Right cardiac atrium (tissue), 5 donors: Measurements from ENCODE around the gene DBP. TPM values are rescaled to one million over a fixed set of nuclear protein-coding genes. Genes with fewer than 3 reads are reported as not detected.
A peak's percentile ranks its signal among the peaks of the same experiment; 100 is the strongest.

ENCODE experiments used
- ATAC-seq, 2 donors: fragments of 200-7000 bp; cut with Tn5 transposase; one replicate each; pipeline versions ENCODE4 v1.8.0 to v1.9.1; 2020; ENCODE audit warnings: moderate library complexity in 2 of 2, mild to moderate bottlenecking in 1 of 2
- DNase-seq, 3 donors: peaks; one replicate each; pipeline ENCODE4 v3.0.0-alpha.2; 2020
- H3K27ac ChIP-seq: one replicate; pipeline ENCODE4 v1.5.1; 2013; ENCODE audit warnings: mild to moderate bottlenecking, low read length, control low read depth, moderate library complexity
- H3K27me3 ChIP-seq: one replicate; pipeline ENCODE4 v1.6.1; 2013; ENCODE audit not compliant: control insufficient read depth, insufficient read depth
- H3K4me1 ChIP-seq: one replicate; pipeline ENCODE4 v1.6.1; 2013; ENCODE audit warnings: low read length; ENCODE audit not compliant: control insufficient read depth, insufficient read depth
- H3K4me3 ChIP-seq: one replicate; pipeline ENCODE4 v1.5.1; 2013; ENCODE audit warnings: low read length, control low read depth
- H3K9me3 ChIP-seq: one replicate; pipeline ENCODE4 v1.6.1; 2013; ENCODE audit warnings: low read length; ENCODE audit not compliant: control insufficient read depth
- WGBS: extraction: QIAGEN DNeasy Blood & Tissue Kit; methylation state at CpG from one replicate; pipeline ENCODE4 v1.1.7; 2013; 5-methylcytosine and 5-hydroxymethylcytosine counted together
- intact Hi-C, 4 donors: fragments of 100-400 bp; cut with DNase I; formaldehyde crosslinking; loops; one replicate each; pipeline versions ENCODE4 v1.11.0 to v1.14.0; 2022 to 2023
- polyA plus RNA-seq: library from polyadenylated mRNA; stranded (reverse); fragments of 200-250 nt; gene quantifications from one replicate; pipeline ENCODE4 v1.2.3, GENCODE V29; 2013
- total RNA-seq, 4 donors: library from RNA; stranded (reverse); fragmentation: NEBNext Ultra II Directional; extraction: Animal tissue kit (Norgen Biotek cat#: 25700); gene quantifications; one replicate each; pipeline ENCODE4 v1.2.1, GENCODE V29; 2021
- donor health status: healthy with polysubstance abuse.
- donor health status: DM: no; HTN: yes; CAD: no.
- donor health status: DM: no; HTN: no; CAD: no.
- donor health status: DM: no; HTN: yes; CAD: no; lungs with severe emphysema.
- donor health status: DM: yes; HTN: yes; CAD: no.

Gene DBP
- total and polyA plus RNA-seq, 5 donors, result 2.8 to 16.9 (median 13.0) TPM

GRCh38 chr19:48625891-48626327 lies 11.3 kb downstream of the DBP start:
- ATAC-seq (no peak), DNase-seq (peak; percentile 34 to 73 (median 66))
- WGBS, result 94% methylated on average over 30 of the region's 30 CpGs
- Histone ChIP-seq H3K9me3 (no peaks in the 10 kb centered on the region), H3K27me3 (no peaks in the 10 kb centered on the region), H3K27ac (no peak overlapping the region), H3K4me3 (no peak overlapping the region), H3K4me1 (no peaks in the 10 kb centered on the region)
- intact Hi-C loops, result no loop called here

DNA sequence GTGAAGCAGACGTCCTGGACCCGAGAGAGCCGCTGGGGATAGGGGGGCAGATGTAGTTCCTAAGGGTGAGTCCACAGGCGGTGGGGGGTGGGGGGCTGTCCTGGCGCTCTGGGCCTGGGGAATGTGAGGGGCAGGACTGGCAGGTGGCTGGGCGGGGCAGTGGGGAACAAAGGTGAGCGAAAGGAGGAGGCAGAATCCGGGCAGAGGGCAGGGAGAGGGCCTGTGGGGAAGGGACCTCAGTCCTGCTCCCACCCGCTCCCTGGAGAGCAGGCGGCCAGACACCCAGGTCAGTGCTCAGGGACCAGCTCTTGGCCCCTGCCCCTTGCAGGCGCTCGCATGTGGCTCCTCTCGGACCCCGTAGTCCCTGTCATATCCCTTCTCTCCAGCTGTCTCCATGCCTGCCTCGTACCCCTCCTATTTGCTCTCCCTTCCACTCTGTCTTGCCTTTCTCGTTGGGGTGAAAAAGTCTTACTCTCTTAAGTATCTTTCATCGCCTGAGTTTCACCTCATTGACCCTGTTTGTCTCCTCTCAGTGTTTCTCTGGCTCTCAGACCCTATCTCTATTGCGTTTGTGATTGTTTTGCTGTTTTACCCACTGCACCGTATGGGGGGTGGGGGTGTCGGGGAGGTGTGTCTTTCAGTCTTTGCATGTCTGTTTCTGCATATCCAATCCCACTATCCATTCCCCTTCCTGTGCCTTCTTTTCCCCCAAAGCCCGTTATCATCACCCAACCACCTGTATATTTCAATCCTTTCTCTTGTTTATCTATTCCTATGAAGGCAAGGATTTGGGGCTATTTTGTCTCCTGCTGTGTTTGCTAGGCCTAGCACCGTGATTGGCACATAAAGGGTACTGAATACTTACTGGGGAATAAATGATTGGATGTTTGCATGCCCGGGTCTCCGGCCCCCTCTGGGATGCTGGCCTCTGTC lies 12.1 kb downstream of the DBP start:
- WGBS, result 55% methylated on average over 24 of the region's 24 CpGs
- Histone ChIP-seq H3K4me1 (no peaks in the 10 kb centered on the region), H3K9me3 (no peaks in the 10 kb centered on the region), H3K4me3 (peak overlapping the region; percentile 43), H3K27ac (no peak overlapping the region), H3K27me3 (no peaks in the 10 kb centered on the region)
- ATAC-seq (no peak), DNase-seq (peak; percentile 31 to 74 (median 66))
- intact Hi-C loops, result no loop called here

DNA sequence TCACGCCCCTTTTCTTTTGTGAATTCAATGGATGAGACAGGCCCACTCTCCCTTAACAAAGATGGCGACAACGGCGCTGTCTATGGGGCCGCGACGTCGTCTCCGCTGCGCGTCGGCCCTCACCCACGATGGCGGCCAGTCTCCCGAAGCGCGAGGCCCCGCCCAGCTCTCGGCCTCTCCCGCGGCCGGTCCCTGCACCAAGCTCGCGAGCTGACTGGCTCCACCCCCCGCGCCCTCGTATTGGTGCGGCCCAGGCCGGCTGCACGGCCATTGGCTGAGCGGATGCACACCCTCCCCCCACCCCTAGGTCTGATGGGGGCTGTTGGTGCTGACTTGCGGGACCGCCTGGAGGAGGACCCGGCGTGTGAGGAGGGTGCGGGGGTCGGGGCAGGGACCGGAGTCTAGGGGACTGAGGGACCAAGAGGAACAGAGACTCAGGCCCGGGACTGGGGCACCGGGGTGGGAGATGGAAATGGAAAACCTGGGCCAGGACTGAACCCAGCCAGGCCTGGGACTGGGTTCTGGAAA lies 13.0 kb downstream of the DBP start:
- WGBS, result 1% methylated on average over 40 of the region's 40 CpGs
- ATAC-seq (peak; percentile 88 to 89), DNase-seq (peak; percentile 99 to 100 (median 100))
- no peaks in the 10 kb centered on the region for H3K9me3 ChIP-seq
- no peaks in the 10 kb centered on the region for H3K4me1 ChIP-seq
- no peaks in the 10 kb centered on the region for H3K27me3 ChIP-seq
- peak overlapping the region; percentile 43 for H3K4me3 ChIP-seq
- intact Hi-C loops, result no loop called here
- peak overlapping the region; percentile 69 for H3K27ac ChIP-seq

DNA sequence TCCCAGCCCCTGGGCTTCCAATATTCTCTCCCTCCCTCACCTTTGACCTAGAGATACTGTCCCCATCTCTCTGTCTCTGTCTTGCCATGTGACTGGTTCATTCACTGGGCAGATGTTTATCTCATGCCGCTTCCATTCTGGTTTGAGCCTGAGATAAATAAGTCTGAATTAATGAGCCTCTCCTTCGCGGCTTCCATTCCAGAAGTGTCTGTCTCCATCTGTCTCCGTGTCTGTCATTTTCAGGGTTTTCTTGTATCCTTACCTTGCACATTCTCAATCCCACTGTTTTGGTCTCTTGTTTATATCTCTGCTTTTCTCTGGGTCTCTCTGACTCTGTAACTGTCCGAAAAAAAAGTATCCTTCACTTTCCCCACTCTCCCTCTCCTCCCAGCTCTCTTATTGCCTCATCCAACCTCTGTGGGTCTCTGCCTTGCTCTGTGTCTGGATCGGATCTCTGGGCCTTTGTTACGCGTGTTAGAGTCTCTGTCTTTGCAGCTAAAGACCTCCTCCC lies 13.6 kb downstream of the DBP start:
- DNase-seq, result no peak
- H3K27me3 ChIP-seq, result no peaks in the 10 kb centered on the region
- H3K27ac ChIP-seq, result peak overlapping the region; percentile 69
- no peaks in the 10 kb centered on the region for H3K9me3 ChIP-seq
- H3K4me3 ChIP-seq, result no peak overlapping the region
- no peak for ATAC-seq
- WGBS, result 18% methylated on average over 8 of the region's 8 CpGs
- intact Hi-C loops, result no loop called here
- no peaks in the 10 kb centered on the region for H3K4me1 ChIP-seq

- peaks cover 5% of the 10 kb centered on the region for H3K4me1 ChIP-seq
- 30% methylated on average over 6 of the region's 6 CpGs for WGBS
- DNase-seq (no peak), ATAC-seq (no peak)
- H3K4me3 ChIP-seq, result peak overlapping the region; percentile 57
- no peaks in the 10 kb centered on the region for H3K27me3 ChIP-seq
- no peaks in the 10 kb centered on the region for H3K9me3 ChIP-seq
- intact Hi-C loops, result no loop called here
- H3K27ac ChIP-seq, result peak overlapping the region; percentile 97
Observed at GRCh38 chr19:48619692-48620585, 17.2 kb downstream of the DBP start.

- WGBS, result under 1% methylated on average over 69 of the region's 69 CpGs
- intact Hi-C loops, result no loop called here
- H3K4me1 ChIP-seq, result peaks cover 5% of the 10 kb centered on the region
- peak within 1 kb of the TSS; percentile 69 for H3K4me3 ChIP-seq
- H3K9me3 ChIP-seq, result no peaks in the 10 kb centered on the region
- ATAC-seq, result peak; percentile 92 to 93
- no peaks in the 10 kb centered on the region for H3K27me3 ChIP-seq
- H3K27ac ChIP-seq, result peak within 1 kb of the TSS; percentile 97
- peak; percentile 99 for DNase-seq
Observed at GRCh38 chr19:48618916-48619691, 18.1 kb downstream of the DBP start, which contains the start of the genes RPL18 and SPHK2. TSS of gene RPL18 (minus strand) at chr19:48619178. CDS start at chr19:48619143, 35 bp downstream. TSS of gene SPHK2 (plus strand) at chr19:48619506. CDS start at chr19:48620515, 1,009 bp downstream.

DNA sequence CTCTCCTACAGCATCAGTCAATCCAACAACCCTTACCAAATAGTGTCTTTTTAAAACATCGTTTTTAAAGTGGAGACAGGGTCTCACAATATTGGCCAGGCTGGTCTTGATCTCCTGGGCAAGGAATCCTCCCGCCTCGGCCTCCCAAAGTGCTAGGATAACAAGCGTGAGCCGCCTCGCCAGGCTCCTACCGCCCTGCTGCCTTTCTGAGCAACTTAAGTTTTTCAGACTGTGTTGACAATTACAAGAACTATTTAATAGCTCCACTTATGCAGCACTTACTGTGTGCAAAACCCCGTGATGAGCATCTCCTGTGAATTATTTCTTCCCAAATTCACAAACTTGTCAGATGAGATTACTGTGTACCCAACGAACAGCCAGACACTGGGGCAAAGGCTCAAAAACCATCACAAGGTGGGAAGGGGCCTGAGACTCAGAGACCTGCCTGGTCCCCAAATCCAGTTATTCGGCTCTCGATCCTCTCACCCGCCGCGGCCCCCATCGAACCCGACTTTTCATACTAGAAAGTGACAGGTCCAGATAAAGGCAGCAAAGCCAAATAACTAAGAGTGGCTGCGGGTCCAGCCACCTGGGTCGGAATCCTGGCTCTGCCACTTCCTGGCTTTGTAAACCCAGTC lies 18.8 kb downstream of the DBP start:
- no peaks in the 10 kb centered on the region for H3K9me3 ChIP-seq
- 2% methylated on average over 18 of the region's 18 CpGs for WGBS
- H3K27ac ChIP-seq, result peak overlapping the region; percentile 44
- DNase-seq, result no peak
- H3K4me3 ChIP-seq, result peak overlapping the region; percentile 69
- ATAC-seq, result no peak
- no peaks in the 10 kb centered on the region for H3K27me3 ChIP-seq
- peaks cover 5% of the 10 kb centered on the region for H3K4me1 ChIP-seq
- intact Hi-C loops, result no loop called here

GRCh38 chr19:48617146-48617937 lies 19.8 kb downstream of the DBP start:
- intact Hi-C loops, result no loop called here
- Histone ChIP-seq H3K4me1 (peaks cover 5% of the 10 kb centered on the region), H3K9me3 (no peaks in the 10 kb centered on the region), H3K27me3 (no peaks in the 10 kb centered on the region), H3K4me3 (peak overlapping the region; percentile 69), H3K27ac (no peak overlapping the region)
- DNase-seq (no peak), ATAC-seq (no peak)
- WGBS, result 61% methylated on average over 18 of the region's 18 CpGs

DNA sequence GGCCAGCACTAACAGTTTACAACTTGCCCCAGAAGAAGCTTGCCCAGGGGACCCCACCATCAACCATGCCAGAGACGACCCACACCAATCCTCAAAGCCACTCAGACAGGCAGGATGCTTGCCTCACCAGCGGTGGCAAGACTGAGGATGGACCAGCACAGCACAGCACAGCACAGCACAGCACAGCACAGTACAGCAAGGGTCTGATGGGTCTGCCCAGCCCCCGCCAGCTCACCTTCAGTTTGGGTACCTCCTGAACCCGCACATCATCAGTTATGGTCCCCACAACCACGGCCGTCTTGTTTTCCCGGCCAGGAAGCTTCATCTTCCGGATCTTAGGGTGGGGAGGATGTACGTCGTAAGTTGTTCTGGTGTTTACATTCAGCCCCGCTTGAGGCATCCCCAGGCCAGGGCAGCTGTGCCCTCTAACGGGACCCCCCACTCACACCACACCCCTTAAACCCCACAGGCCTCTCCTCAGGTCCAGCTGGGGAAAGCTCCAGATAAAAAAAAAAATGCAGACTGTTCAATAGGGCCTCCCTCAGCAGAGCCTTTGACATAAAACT lies 20.6 kb downstream of the DBP start:
- ATAC-seq (no peak), DNase-seq (peak in 1 of 3 donors; percentile 47)
- H3K4me1 ChIP-seq, result peaks cover 5% of the 10 kb centered on the region
- intact Hi-C loops, result no loop called here
- no peaks in the 10 kb centered on the region for H3K9me3 ChIP-seq
- H3K27ac ChIP-seq, result no peak overlapping the region
- H3K27me3 ChIP-seq, result no peaks in the 10 kb centered on the region
- no peak overlapping the region for H3K4me3 ChIP-seq
- 68% methylated on average over 12 of the region's 12 CpGs for WGBS
